AG20443 (cell line): ENCODE results near the gene GOSR2.
"Not testable (repeated sequence)": the region's sequence is repeated elsewhere in the genome, so short reads cannot be mapped to it uniquely, and the experiment has no call there.

Source experiments
- DNase-seq: peaks from one replicate; pipeline ENCODE4 v3.0.0; 2012; ENCODE audit warnings: low spot score, mixed read lengths

The GOSR2 gene

DNA sequence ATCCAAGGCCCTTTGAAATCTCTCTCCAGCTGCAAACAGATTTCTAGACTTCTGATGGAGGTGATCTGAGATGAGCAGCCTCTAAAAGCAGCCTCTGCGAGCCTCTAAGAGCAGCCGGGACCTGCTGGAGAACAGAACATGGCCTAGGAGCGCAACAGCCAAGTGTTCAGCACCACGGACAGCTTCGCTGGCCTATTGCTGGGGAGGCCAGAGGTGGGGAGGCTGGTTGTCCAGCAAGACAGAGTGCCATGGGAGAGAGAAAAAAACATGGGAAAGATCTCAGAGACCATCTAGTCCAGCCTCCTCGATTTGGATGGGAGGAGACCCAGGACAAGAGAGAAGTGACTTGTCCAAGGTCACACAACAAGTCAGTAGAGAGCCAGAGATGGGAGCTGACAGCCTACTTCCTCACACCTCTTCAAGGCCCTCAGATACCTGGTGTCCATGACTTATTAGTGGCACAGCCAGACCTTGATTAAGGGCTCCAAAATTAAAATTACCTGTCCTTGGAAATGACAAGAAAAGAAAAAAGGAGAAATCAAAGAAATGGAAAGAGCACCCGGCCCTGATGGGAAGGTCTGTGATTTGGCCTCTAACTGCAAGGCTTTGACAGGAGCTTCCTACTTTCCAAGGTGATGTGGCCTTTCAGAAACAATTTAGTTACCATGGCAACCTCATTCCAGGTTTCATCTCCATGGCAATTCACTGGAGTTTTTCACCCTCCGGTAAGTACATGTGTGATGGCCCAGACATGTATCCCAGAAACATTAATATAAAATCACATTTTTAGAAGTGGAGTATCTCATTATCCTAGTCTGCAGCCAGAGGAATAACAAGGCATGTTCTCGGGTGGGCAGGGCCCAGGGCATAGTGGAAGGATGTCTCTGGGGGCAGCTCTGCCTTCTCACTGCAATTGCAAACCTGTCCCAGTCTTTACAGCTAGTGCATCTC lies 41.6 kb downstream of the GOSR2 start:
- DNase-seq = peak; percentile 57

DNA sequence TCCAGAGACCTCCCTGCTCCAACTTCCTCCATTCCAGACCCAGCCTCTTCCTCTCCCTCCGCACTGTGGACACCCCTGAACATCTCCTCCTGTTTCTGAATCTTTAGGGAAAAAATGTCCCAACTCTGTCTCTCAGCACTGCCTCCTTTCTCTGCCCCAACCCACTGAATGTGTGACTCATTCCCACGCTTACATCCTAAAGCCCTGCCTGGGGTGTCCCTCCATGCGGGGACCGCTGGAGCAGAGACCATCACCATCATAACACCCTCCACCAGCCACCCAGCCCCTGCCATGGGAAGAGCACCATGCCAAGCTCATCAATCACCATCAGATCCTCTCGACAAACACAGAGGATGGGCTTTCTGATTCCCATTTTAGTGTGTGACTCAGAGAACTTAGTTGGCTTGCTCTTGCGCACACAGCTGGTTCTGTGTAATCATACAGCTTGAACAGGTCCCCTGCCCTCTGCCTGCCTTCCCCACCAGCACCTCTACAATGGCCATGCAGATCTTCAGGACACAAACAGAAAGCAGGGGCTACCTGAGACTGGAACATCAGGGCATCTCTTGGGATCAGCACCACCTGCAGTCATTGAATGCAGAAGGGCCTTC lies 45.4 kb downstream of the GOSR2 start:
- no peak for DNase-seq

DNA sequence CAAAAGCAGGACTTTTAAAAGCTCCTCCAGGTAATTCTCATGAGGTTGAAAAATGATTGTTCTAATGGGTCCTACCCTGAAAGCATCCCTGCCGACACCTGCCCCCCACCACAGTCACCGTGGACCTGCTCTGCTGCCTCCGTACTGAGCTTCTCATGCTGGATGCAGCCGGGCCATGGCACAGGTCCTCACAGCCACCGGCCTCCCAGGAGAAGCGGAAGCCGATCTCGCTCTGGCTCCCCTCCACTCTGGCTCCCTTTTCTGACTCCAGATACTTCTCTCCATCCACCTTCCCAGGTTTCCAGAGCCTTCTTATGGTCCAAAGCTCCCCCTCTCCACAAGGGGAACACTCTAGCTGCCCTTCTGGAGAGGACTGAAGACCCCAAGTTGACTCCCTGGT lies 45.9 kb downstream of the GOSR2 start:
- DNase-seq = no peak

DNA sequence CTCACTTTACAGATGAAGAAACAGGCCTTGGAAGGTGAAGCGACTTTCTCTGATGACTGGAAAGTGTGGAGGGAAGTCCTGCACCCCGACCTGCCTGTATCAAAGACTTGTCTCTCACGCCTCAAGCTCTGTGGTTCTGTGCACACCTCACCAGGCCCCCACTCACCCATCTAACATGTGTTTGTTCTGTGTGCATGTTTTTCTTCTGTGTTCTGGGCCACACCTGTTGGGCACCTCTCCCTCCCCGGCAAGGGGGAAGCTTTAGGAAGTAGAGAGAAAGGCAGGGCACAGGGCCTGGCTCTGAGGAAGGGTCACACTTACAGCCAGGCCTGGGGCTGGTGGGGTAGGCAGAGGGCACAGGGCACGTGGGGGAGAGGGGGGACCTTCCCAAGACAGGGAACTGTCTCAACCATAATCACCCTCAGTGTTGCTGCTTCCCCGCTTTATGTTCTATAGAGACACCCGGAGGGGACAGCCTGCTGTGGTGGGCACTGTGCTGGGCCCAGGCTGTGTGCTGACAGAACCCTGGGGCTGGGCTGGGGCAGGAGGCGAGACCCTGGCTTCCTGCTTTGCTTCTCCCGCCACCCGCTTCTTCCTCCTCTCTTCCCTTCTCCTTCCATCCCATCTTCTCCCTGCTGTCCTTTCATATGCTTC lies 48.8 kb downstream of the GOSR2 start:
- DNase-seq = no peak

DNA sequence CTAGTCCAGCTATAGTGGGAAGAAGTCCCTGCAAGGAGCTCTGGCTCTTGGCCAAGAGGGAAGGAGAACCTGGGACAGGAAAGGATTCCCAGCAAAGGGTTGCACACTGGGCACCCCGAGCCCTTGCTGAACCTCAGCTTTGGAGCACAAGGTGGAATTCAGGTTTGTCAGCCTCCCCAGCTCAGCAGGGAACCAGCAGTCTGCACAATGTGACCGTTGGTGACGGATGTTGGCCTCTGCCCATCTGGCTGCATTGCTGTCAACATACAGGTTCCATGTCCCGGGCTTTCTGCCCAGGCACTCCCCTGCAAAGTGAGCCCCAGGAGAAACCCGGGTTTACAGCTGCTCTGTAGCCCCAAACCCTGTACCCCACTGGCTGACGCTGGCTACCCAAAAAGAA lies 49.4 kb downstream of the GOSR2 start:
- no peak for DNase-seq

DNA sequence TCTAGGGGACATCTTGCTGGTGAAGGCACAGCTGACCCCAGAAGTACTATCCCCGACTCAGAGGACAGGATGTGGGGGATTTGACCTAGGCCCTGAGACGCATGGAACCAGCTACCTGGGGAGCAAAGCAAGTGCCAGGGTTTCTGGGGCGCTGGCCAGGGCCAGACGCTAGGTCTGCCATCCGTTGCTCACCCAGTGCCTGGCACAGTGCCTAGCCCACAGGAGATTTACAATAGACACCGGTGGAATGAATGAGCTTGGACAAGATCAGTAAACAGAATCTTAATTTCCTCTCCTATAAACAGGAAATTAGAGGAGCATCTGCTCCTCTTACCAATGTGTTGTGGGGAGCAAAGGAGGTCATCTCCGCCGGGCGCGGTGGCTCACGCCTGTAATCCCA lies 51.1 kb downstream of the GOSR2 start:
- DNase-seq = no peak

DNA sequence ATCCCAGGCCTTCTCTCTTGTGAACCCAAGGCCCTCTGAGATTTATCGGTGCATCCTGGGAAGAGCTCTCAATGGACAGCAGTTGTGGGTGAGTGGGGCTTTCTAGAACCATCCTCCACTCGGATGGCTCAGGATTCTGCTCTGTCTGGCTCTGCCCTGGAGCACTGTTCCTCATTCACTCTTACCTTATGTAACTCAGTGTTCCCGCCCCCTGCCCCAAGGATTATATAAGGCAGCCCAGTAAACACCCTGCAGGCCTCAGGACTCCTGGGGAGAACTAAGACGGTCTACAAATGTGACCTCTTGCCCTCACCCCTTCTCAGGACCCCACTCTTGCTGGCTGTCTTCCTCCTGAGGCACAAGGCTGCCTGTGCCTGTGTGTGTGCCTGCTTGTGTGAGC lies 52.3 kb downstream of the GOSR2 start:
- no peak for DNase-seq

DNA sequence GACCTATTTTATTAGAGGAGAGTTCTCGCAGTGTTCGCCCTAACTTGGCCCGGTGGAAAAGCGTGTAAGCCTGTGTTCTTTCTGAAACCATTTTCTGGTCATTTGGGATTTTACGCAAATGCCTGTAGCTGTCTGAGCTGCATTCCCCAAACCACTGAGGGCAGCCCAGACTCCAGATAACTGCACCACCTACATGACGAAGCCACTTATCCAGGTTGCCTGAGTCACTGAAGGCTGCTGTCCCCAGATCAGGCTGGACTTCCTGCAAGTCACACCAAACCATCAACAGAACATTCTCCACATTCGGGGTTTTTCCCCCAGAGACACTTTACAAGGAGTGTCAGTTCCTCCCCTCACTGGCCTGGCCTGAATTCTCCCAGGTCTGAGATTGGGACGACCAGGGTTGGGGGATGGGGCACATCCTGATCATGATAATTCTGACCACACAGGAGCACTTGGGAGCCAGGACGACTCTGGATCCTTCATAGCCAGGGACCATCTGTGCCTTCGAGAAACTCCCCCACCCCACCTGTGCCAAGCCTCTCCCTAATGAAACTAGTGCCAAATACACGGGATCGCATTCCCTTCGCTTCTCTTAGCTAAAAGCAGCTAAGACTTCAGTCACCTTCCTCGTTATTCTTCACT lies 53.8 kb downstream of the GOSR2 start:
- no peak for DNase-seq

DNA sequence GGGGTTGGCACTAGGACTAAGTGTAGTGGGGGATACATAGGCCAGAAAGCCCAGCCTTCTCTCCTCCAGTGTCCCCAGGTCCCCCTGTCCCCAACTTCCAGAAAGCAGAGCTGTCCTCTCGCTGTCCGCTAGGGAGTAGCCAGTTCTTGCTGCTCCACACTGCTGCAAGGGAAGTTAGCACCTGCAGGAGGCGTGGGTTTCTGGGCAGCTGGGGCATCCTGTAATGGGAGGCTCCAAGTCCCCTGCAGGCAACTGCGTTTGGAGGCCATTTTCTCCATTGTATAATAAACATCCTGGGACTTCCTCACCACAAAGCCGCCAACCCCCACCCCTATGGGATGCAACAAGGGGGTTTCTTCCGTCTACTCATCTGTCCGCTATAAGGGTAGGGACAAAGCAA lies 54.4 kb downstream of the GOSR2 start:
- no peak for DNase-seq

DNA sequence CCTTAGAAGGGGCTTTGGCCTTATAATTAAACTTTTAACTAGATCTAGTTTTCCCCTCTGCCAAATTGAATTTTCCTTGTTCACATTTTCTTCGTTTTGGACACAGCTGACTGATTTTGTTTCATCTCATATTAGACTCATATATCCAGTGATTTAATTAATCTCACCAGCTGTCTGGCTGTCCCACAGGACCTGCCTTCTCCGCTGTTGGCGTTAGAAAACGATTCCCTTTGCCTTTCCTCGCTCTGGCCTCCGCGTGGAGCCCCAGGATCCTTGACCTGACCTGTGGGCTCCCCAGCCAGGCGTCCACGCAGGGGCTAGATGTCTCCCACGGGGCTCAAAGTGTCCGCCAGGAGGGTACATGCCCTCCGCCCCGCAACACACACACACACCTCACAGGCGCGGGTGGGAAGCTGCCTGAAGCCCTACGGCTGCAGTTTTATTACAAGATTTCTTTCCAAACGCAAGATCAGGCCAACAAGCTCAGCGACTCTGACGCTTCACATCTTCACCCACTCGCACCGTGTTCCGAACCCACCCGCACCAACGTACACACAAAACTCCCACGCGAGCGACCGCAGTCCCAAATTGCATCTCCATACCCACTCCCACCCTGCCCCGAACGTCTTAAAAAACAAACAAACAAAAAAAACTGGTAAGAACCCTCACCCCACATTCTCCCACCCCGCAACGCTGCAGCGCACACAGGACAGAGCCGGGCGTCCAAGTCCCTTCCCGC lies 55.0 kb downstream of the GOSR2 start:
- DNase-seq = no peak

DNA sequence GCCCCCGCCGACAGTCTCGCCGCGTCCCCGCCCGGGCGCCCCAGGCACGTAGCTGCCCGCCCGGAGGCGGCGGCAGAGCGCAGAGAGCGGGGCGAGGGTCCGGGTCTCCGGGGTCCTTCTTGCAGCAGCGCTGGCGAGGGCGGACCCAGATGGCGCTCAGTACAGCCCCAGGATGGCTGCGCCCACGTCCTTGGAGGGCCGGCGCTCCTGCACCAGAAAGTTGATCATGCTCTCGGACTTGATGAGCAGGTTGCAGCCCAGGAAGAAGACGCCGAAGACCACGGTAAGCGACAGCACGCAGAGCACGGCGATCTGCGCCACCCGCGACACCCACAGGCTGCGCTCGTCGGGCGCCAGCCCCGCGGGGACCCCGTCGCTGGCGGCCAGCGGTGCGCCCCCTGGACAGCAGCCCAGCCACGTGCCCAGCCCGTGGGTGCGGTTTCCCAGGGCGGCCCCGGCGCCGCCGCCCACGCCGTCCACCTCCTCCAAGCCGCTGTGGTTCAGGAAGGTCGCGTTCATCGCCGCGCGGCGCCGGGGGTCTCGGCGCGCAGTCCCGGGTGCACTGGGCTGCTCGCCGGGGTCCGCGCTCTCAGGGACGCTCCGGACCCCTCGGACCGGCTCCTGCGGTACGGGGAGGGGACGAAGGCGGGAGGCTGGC lies 55.7 kb downstream of the GOSR2 start:
- DNase-seq = no peak

DNA sequence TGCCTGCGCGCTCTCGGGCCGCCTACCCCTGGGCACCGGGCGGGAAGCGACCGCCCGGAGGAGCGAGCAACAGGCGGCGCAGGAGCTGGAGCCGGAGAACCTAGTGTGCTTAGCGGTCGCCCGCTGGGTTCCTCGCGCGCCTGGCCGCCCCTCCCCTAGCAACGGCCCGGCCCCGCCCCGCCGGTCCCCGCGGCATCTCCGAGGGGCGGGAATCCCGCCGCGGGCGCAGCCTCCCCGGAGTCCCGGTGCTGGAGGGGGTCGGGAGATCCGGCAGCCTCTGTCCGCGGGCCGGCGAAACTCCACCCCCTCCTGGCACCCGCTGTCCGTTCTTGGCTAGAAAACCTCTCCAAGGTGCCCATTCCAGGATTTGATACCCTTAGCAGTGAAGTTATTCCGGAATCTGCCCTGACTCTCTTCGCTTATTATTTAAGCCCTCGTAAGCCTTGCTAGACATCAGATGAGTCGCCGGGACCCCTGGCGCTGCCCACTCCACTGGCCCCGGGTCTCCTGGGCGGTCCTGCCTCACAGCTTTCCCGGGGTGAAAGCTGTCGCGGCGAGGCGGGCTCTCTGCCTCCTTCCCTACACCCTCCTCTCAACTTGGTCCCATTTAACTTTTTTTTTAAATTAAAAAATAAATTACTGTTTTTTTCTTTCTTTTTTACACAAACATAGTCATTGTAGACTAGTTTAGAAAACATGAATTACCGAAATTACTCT lies 56.3 kb downstream of the GOSR2 start, which contains the start of gene RPRML:
TSS of gene RPRML (minus strand) at position 107 of the 717 bp plus-strand sequence. CDS start 246 bp downstream, outside the sequence.
- DNase-seq = peak; percentile 58

DNA sequence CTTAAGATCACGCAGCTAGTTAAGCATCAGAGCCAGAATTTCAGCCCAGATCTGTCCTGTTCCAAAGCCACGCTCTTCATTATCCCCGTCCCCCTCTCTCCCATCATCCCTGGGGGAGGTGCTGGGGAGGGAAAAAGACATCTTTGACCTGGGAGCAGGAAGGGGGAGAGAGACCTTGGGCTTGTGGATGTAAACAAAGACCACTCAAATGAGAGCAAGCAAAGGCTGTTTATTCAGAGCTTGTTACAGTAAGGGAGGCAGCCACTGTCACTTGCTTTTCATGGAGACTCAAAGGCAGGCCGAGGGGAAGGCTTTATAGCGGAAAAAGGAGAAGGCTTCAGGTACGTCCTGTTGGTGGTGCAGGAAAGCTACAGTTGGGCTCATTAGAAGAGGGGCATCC lies 59.6 kb downstream of the GOSR2 start:
- DNase-seq = no peak

DNA sequence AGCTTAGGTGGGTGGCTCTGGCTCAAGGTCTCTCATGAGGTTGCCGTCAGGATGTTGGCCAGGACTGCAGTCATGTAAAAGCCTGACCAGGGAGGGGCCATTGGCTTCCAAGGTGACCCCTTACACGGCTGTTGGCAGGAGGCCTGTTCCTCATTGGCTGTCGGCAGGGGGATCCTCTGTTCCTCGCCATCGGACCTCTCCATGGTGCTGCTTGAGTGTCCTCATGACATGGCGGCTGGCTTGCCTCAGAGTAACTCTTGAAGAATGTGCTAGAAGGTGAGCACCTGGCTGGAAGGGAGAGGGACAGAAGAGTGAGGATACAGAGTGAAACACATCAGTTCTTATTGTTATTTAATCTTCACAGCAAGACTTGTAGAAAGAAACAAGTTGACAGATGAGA lies 60.8 kb downstream of the GOSR2 start:
- DNase-seq = no peak

DNA sequence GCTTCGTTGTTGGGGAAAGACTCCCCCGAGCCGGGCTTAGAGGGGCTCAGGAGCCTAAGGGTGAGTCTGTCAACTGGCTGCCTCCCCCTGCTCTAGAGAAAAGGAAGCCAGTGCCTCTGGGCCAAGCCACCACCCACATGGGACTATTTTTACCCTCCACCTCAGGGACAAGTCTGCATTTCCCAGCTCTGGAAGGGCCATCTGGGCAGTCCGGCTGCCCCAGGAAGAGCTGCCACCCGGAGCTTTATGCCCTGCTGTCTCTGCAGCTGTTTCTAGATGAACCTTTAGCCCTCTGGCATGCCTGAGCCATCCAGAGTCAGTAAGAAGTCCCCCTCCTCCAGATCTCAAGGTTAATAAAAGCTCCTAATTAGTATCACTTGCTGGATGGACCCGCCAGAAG lies 61.4 kb downstream of the GOSR2 start:
- DNase-seq = no peak

DNA sequence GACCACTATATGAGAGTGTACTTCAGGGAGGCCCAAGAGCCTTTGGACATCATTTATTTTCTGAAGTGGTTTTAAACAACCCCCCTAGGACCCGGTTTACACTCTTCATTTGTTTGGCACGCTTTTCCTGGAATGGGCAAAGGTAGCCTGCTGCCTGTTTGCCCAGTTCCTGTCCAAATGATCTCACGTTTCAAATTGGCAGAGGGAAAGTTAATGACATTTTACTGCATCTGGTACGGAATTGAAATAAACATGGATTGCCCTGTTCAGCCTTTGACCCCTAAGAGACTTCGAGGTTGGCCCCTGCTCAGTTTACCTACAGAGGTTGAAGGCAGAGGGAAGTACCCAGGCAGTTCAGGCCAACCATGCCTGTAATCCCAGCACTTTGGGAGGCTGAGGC lies 61.9 kb downstream of the GOSR2 start:
- DNase-seq = no peak

DNA sequence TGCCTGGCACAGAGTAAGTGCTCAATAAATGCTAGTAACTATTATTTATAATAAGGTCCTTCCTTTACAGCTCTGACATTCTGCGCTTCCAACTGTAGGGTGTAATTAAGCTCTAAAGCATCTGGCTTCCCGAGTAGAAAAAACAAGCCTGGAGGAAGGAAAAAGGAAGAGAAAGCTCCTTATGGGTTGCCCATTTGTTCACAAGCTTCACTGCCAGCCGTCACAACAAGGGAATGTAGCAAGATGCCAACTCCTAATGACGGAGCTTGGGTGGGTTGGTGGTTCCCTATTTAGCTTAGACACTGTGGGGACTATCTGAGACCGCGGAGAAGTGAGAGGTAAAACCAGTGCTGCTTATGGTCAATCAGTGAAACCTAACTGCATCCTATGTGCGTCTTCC lies 63.4 kb downstream of the GOSR2 start:
- no peak for DNase-seq

DNA sequence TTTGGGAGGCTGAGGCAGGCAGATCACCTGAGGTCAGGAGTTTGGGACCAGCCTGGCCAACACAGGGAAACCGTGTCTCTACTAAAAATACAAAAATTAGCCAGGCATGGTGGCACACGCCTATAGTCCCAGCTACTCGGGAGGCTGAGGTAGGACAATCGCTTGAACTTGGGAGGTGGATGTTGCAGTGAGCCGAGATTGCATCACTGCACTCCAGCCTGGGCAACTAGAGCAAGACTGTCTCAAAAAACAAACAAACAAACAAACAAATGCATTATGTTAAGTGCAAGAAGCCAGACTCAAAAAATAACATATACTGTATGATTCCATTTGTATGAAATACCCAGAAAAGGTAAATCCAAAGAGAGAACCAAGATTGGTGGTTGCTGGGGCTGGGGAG lies 65.0 kb downstream of the GOSR2 start:
- DNase-seq = not testable (repeated sequence)

DNA sequence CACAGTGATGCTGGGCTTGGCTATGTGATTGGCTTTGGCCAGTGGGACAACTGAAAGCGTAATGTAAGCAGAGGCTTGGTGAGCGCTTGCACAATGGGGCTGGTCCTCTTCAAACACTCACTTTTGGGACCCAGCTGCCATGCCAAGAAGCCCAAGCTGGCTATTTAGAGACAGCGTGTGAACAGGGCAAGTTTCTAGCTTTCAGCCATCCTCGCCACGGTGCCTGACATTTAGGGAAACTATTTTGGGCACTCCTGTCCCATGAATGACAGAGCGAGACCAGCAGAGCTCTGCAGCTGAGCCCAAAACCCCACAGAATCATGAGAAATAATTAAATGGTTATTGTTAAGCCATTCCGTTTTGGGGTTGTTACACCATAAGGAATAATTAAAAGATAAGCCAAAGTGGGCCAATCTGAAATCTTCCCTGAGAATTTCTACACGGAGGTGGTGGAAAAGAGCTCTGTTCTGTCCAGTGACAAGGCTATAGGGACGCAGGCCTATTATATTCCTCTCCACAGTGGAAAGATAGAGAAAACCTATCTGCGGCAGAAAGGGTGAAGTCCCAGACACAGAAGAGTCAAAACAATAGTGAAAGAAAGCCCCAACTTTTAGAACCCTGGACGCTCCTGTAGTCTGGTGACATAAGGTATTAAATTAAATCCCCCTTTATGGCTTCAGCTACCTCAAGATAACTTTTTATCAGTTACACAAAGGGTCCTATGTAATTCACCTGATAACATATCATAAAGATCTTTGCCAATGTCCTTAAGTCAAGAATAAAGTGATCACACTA lies 66.9 kb downstream of the GOSR2 start:
- no peak for DNase-seq

DNA sequence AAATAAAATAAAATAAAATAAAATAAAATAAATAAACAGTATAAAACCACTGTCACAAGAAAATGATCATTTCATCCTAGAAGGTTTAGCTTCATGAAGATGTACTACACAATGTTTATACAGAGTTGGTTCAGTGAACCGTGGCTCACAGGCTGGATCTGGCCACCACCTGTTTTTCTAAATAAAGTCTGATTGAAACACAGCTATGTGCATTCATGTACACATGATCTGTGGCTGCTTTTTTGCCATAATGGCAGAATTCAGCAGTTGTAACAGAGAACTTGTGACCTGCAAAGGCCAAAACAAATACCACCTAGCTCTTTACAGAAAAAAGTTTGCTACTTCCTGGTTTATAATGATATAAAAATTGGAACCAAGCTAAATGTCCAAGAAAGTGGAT lies 68.7 kb downstream of the GOSR2 start:
- DNase-seq = no peak
